ENCODE results near the gene VAT1L. TPM values are rescaled to one million over a fixed set of nuclear protein-coding genes. Genes with fewer than 3 reads are reported as not detected.

The VAT1L gene
- total RNA-seq, 6 experiments from 2014 or later, result 0.19 to 0.64 (median 0.51) TPM; not detected in 1

DNA sequence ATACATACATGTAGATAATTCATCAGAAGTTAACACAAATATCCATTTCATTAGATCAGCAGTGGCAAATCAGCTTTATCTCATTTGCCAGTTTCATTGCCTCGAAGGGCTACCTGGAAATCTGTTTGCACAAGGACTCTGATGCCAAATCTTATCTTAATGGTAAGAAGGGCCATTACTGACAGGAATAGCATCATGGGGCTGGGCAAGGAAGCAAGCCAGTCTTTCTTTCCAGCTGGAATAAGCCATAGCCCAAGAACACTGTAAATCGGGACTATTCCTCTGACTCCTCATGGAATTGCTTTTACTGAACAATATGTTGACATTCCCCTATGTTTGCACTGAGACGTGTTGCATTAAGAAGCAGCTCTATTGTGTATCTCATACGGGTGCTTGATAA lies 132.6 kb downstream of the VAT1L start:
- intact Hi-C loops (cut with DNase I), result no loop called here
- no peaks in the 10 kb centered on the region for H3K9me3 ChIP-seq
- H3K4me3 ChIP-seq, result no peak overlapping the region
- H3K27me3 ChIP-seq, result no peaks in the 10 kb centered on the region
- H3K36me3 ChIP-seq, result no peaks in the 10 kb centered on the region
- ATAC-seq, result no peak
- H3K27ac ChIP-seq, result no peak overlapping the region
- DNase-seq, result no peak
- 24% methylated on average over 4 of the region's 4 CpGs for WGBS (ENCODE audit: insufficient coverage, low coverage, low lambda C conversion rate, missing lambda C conversion rate)
- no peaks in the 10 kb centered on the region for H3K4me1 ChIP-seq
- TF ChIP-seq POLR2A (IDR thresholded peaks at IDR 0.05), result no peak
- TF ChIP-seq, protein P1, sequence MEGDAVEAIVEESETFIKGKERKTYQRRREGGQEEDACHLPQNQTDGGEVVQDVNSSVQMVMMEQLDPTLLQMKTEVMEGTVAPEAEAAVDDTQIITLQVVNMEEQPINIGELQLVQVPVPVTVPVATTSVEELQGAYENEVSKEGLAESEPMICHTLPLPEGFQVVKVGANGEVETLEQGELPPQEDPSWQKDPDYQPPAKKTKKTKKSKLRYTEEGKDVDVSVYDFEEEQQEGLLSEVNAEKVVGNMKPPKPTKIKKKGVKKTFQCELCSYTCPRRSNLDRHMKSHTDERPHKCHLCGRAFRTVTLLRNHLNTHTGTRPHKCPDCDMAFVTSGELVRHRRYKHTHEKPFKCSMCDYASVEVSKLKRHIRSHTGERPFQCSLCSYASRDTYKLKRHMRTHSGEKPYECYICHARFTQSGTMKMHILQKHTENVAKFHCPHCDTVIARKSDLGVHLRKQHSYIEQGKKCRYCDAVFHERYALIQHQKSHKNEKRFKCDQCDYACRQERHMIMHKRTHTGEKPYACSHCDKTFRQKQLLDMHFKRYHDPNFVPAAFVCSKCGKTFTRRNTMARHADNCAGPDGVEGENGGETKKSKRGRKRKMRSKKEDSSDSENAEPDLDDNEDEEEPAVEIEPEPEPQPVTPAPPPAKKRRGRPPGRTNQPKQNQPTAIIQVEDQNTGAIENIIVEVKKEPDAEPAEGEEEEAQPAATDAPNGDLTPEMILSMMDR (IDR thresholded peaks at IDR 0.05), result no peak

DNA sequence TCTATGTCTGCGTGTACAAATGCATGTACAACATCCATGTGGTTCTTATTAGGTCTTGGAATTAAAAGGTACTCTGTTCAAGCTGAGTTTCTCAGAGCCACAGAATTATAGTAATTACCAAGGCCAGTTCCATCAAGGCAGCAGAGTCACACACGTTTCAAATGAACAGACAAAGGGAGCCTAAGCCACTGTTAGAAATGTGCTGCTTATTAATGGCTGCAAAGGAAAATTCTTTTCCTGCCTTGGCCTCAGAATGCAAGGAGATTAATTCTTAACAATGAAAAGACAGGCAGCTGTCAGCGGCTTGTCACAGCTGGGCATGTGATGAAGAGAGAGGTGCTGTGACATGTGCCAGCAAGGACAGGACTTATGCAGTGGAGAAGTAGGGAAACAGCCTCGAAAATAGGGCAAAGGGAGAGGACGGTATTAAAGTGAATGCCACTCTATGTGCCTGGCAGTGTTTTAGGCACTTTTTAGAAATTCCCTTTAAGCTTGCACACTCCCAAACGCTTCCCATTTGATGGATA lies 133.9 kb downstream of the VAT1L start:
- 61% methylated on average over 6 of the region's 6 CpGs for WGBS (ENCODE audit: insufficient coverage, low coverage, low lambda C conversion rate, missing lambda C conversion rate)
- Histone ChIP-seq H3K9me3 (no peaks in the 10 kb centered on the region), H3K4me3 (no peak overlapping the region), H3K27ac (no peak overlapping the region), H3K36me3 (no peaks in the 10 kb centered on the region), H3K4me1 (no peaks in the 10 kb centered on the region), H3K27me3 (no peaks in the 10 kb centered on the region)
- TF ChIP-seq POLR2A (IDR thresholded peaks at IDR 0.05), result no peak
- TF ChIP-seq, protein P1 (IDR thresholded peaks at IDR 0.05), result no peak
- no peak for ATAC-seq
- DNase-seq, result no peak
- intact Hi-C loops (cut with DNase I), result no loop called here

DNA sequence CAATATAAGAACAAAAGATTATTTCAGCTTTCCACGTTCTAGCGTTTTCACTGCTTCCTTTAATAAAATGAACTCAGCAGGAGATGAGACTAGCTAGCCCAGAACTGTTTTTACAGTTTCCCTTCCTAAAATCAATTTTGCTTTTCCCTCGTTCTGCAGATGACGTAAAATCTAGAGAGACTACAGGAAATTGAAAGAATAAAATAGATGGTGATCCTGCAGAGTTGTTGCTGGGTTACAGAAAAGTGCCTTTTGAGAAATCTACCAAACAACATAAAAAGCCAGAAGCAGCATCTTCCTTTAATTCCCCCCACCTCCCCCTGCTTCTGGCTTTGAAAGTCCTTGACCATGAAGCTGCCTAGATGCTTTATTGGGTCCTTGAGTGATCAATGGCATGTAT lies 137.2 kb downstream of the VAT1L start:
- 56% methylated on average over 4 of the region's 4 CpGs for WGBS (ENCODE audit: insufficient coverage, low coverage, low lambda C conversion rate, missing lambda C conversion rate)
- no peaks in the 10 kb centered on the region for H3K9me3 ChIP-seq
- TF ChIP-seq POLR2A (IDR thresholded peaks at IDR 0.05), result no peak
- TF ChIP-seq, protein P1 (IDR thresholded peaks at IDR 0.05), result no peak
- H3K4me1 ChIP-seq, result no peaks in the 10 kb centered on the region
- intact Hi-C loops (cut with DNase I), result no loop called here
- H3K27ac ChIP-seq, result no peak overlapping the region
- no peaks in the 10 kb centered on the region for H3K27me3 ChIP-seq
- ATAC-seq (no peak), DNase-seq (no peak)
- H3K4me3 ChIP-seq, result no peak overlapping the region
- H3K36me3 ChIP-seq, result no peaks in the 10 kb centered on the region

DNA sequence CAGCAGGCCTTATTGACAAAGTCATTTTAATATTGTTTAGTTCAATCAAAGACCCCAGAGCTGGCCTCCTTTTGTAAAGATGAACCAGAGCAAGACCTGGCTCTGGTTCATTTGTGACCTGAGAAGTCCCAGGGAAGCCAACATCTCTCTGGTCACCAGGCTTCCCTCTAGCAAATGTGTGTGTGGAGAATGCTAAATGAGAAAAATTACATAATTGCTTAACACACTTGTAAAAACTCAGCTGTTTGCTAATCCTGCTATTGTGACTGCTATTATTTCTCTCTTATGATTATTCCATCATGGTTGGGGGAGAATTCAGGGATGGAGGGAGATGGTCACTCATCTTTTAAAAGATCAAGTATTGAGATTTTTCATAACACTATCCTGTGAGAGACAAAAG lies 139.7 kb downstream of the VAT1L start:
- H3K27ac ChIP-seq, result no peak overlapping the region
- intact Hi-C loops (cut with DNase I), result no loop called here
- no peak for TF ChIP-seq POLR2A (IDR thresholded peaks at IDR 0.05)
- TF ChIP-seq, protein P1 (IDR thresholded peaks at IDR 0.05), result no peak
- no peaks in the 10 kb centered on the region for H3K36me3 ChIP-seq
- no peaks in the 10 kb centered on the region for H3K27me3 ChIP-seq
- DNase-seq (no peak), ATAC-seq (no peak)
- no peaks in the 10 kb centered on the region for H3K4me1 ChIP-seq
- H3K4me3 ChIP-seq, result no peak overlapping the region
- H3K9me3 ChIP-seq, result no peaks in the 10 kb centered on the region

DNA sequence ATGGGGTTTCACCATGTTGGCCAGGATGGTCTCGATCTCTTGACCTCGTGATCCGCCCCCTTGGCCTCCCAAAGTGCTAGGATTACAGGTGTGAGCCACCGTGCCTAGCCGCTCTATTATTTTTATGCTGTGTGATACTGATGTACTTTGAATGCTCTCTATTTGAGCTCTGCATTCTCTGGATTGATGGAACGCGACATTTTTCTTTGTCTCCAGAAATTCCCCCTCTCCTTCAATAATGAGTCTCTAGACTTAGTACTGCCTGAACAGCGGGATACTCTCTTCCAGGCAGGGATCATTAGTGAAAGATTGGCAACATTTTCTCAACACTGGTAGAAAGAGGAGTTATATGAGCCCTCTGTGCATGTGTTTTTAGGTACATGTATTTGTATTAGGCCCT lies 140.6 kb downstream of the VAT1L start:
- ATAC-seq, result no peak
- 82% methylated on average over 5 of the region's 8 CpGs for WGBS (ENCODE audit: insufficient coverage, low coverage, low lambda C conversion rate, missing lambda C conversion rate)
- TF ChIP-seq POLR2A (IDR thresholded peaks at IDR 0.05), result no peak
- TF ChIP-seq, protein P1 (IDR thresholded peaks at IDR 0.05), result no peak

More for the DNA sequence above, 140.6 kb downstream of the VAT1L start:
- intact Hi-C loops (cut with DNase I), result no loop called here
- Histone ChIP-seq H3K4me3 (no peak overlapping the region), H3K4me1 (no peaks in the 10 kb centered on the region), H3K27me3 (no peaks in the 10 kb centered on the region), H3K27ac (no peak overlapping the region), H3K9me3 (no peaks in the 10 kb centered on the region), H3K36me3 (no peaks in the 10 kb centered on the region)
- no peak for DNase-seq

Measured in right lobe of liver (tissue), 6 donors.